SK-N-SH treated with all-trans-retinoic acid at 6 μM for 48 hours (cell line): ENCODE data around the gene ACADL.

Experiments
- ATAC-seq: fragments of 200-7000 bp; cut with Tn5 transposase; 3 replicates; pipeline ENCODE4 v1.9.1; 2020; ENCODE audit warnings: mild to moderate bottlenecking, moderate library complexity
- ARNTL ChIP-seq: fragments of 450-650 bp; formaldehyde crosslinking; IDR thresholded peaks from 2 replicates; pipeline ENCODE4 v1.5.0; 2020; ENCODE audit warnings: low read depth, mild to moderate bottlenecking, moderate library complexity, borderline replicate concordance
- BACH2 ChIP-seq: fragments of 250-450 bp; sonication (Bioruptor Pico); IDR thresholded peaks from 2 replicates; pipeline ENCODE4 v1.9.0; 2021; ENCODE audit warnings: mild to moderate bottlenecking, borderline replicate concordance
- CSDC2 ChIP-seq: fragments of 250-450 bp; sonication (Bioruptor Pico); IDR thresholded peaks from 2 replicates; pipeline ENCODE4 v1.5.0; 2020; ENCODE audit warnings: mild to moderate bottlenecking, moderate library complexity
- ESRRG ChIP-seq: fragments of 250-450 bp; sonication (Bioruptor Pico); IDR thresholded peaks from 2 replicates; pipeline ENCODE4 v1.6.1; 2021; ENCODE audit warnings: mild to moderate bottlenecking
- GLIS3 ChIP-seq: fragments of 250-450 bp; sonication (Bioruptor Pico); IDR thresholded peaks from 2 replicates; pipeline ENCODE4 v1.5.0; 2020; ENCODE audit warnings: mild to moderate bottlenecking, moderate library complexity
- ISL1 ChIP-seq: fragments of 250-450 bp; sonication (Bioruptor Pico); IDR thresholded peaks from 2 replicates; pipeline ENCODE4 v2.1.2; 2022; ENCODE audit warnings: mild to moderate bottlenecking, moderate library complexity
- OSR1 ChIP-seq: fragments of 250-450 bp; sonication (Bioruptor Pico); IDR thresholded peaks from 2 replicates; pipeline ENCODE4 v1.8.0; 2022; ENCODE audit warnings: moderate library complexity, mild to moderate bottlenecking, inconsistent platforms
- PPARA ChIP-seq: fragments of 250-450 bp; sonication (Bioruptor Pico); IDR thresholded peaks from 2 replicates; pipeline ENCODE4 v1.5.0; 2020; ENCODE audit warnings: mild to moderate bottlenecking, borderline replicate concordance
- RARB ChIP-seq: fragments of 250-450 bp; sonication (Bioruptor Pico); IDR thresholded peaks from 2 replicates; pipeline ENCODE4 v1.8.0; 2021; ENCODE audit warnings: mild to moderate bottlenecking, moderate library complexity
- SNAI2 ChIP-seq: fragments of 250-450 bp; sonication (Bioruptor Pico); IDR thresholded peaks from 2 replicates; pipeline ENCODE4 v1.5.0; 2020; ENCODE audit warnings: mild to moderate bottlenecking, moderate library complexity
- TCF4 ChIP-seq: fragments of 250-450 bp; sonication (Bioruptor Pico); IDR thresholded peaks from 2 replicates; pipeline ENCODE4 v1.8.0; 2021; ENCODE audit warnings: mild to moderate bottlenecking, moderate library complexity, borderline replicate concordance
- TOX ChIP-seq: fragments of 250-450 bp; sonication (Bioruptor Pico); IDR thresholded peaks from 2 replicates; pipeline ENCODE4 v1.8.0; 2021; ENCODE audit warnings: mild to moderate bottlenecking, moderate library complexity, borderline replicate concordance
- ZC3H10 ChIP-seq: fragments of 250-450 bp; sonication (Bioruptor Pico); IDR thresholded peaks from 2 replicates; pipeline ENCODE4 v1.5.1; 2021; ENCODE audit warnings: mild to moderate bottlenecking, moderate library complexity
- ZFP3 ChIP-seq: fragments of 250-450 bp; sonication (Bioruptor Pico); IDR thresholded peaks from 2 replicates; pipeline ENCODE4 v1.5.0; 2020; ENCODE audit warnings: mild to moderate bottlenecking, moderate library complexity
- ZFP30 ChIP-seq: fragments of 450-650 bp; formaldehyde crosslinking; IDR thresholded peaks from 2 replicates; pipeline ENCODE4 v1.5.0; 2022; ENCODE audit warnings: mild to moderate bottlenecking, moderate library complexity
- ZNF565 ChIP-seq: fragments of 450-650 bp; formaldehyde crosslinking; conservative IDR thresholded peaks from 2 replicates; pipeline ENCODE4 v1.5.0; 2020; ENCODE audit warnings: low read depth, mild to moderate bottlenecking, moderate library complexity
- ZNF70 ChIP-seq: fragments of 450-650 bp; formaldehyde crosslinking; IDR thresholded peaks from 2 replicates; pipeline ENCODE4 v1.5.0; 2020; ENCODE audit warnings: mild to moderate bottlenecking, moderate library complexity
- ZNF8 ChIP-seq: fragments of 450-650 bp; formaldehyde crosslinking; IDR thresholded peaks from 2 replicates; pipeline ENCODE4 v1.5.0; 2020; ENCODE audit warnings: mild to moderate bottlenecking, moderate library complexity
- TF ChIP-seq, protein P1 (sequence below): fragments of 250-450 bp; sonication (Bioruptor Pico); IDR thresholded peaks from 2 replicates; pipeline ENCODE4 v1.5.1; 2020; ENCODE audit warnings: low read depth, mild to moderate bottlenecking, moderate library complexity
- TF ChIP-seq, protein P2 (sequence below): fragments of 250-450 bp; sonication (Bioruptor Pico); IDR thresholded peaks from 2 replicates; pipeline ENCODE4 v1.8.0; 2021; ENCODE audit warnings: low read depth, mild to moderate bottlenecking, moderate library complexity, borderline replicate concordance
- TF ChIP-seq, protein P3 (sequence below): fragments of 250-450 bp; sonication (Bioruptor Pico); IDR thresholded peaks from 2 replicates; pipeline ENCODE4 v1.8.0; 2020; ENCODE audit warnings: mild to moderate bottlenecking, moderate library complexity, borderline replicate concordance
- TF ChIP-seq, protein P4 (sequence below): fragments of 250-450 bp; sonication (Bioruptor Pico); IDR thresholded peaks from 2 replicates; pipeline ENCODE4 v1.5.1; 2021; ENCODE audit warnings: mild to moderate bottlenecking, moderate library complexity
- TF ChIP-seq, protein P5 (sequence below): fragments of 250-450 bp; sonication (Bioruptor Pico); IDR thresholded peaks from 2 replicates; pipeline ENCODE4 v1.5.0; 2020; ENCODE audit warnings: mild to moderate bottlenecking, moderate library complexity

Gene ACADL

DNA sequence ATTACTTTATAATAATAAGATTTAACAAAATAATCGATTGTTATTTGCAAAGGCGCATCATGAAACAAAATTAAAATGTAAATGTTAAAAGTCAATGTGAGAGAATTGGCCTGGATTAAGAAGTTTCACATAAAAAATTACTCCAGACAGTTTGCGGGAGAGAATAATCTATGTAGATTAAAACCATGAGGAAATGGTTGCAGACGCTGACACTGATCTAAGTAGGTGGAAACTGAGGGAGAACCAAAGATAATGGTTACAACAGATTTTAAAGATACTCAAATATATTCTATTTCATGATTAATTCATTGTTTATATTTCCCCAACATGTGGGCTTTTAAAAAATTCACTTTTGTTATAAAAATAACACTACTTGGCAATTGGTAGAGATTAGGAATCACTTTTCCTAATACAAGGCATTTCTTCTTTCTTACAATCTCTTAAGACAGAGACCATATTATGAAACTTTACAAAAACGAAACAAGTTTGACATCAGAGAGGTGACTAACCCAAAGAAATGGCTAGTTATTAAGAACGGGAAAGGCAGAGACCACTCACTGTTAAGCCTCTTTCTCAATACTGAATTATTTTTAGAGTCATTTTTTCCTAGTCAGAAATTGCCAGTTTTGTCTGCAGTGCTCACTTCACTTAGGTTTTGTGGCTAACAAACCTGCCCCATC lies 55.6 kb downstream of the ACADL start:
- TF ChIP-seq OSR1 (CRISPR knock-in tag) (no peak), ZFP30 (CRISPR knock-in tag) (no peak), GLIS3 (CRISPR knock-in tag) (no peak), ZFP3 (CRISPR knock-in tag) (no peak), ZC3H10 (no peak), ZNF565 (CRISPR knock-in tag) (no peak), ISL1 (CRISPR knock-in tag) (no peak), ZNF70 (CRISPR knock-in tag) (no peak), PPARA (CRISPR knock-in tag) (no peak), SNAI2 (CRISPR knock-in tag) (no peak), CSDC2 (CRISPR knock-in tag) (no peak), TCF4 (CRISPR knock-in tag) (no peak)
- TF ChIP-seq, protein P1, sequence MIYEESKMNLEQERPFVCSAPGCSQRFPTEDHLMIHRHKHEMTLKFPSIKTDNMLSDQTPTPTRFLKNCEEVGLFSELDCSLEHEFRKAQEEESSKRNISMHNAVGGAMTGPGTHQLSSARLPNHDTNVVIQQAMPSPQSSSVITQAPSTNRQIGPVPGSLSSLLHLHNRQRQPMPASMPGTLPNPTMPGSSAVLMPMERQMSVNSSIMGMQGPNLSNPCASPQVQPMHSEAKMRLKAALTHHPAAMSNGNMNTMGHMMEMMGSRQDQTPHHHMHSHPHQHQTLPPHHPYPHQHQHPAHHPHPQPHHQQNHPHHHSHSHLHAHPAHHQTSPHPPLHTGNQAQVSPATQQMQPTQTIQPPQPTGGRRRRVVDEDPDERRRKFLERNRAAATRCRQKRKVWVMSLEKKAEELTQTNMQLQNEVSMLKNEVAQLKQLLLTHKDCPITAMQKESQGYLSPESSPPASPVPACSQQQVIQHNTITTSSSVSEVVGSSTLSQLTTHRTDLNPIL (CRISPR knock-in tag): no peak
- TF ChIP-seq, protein P2, sequence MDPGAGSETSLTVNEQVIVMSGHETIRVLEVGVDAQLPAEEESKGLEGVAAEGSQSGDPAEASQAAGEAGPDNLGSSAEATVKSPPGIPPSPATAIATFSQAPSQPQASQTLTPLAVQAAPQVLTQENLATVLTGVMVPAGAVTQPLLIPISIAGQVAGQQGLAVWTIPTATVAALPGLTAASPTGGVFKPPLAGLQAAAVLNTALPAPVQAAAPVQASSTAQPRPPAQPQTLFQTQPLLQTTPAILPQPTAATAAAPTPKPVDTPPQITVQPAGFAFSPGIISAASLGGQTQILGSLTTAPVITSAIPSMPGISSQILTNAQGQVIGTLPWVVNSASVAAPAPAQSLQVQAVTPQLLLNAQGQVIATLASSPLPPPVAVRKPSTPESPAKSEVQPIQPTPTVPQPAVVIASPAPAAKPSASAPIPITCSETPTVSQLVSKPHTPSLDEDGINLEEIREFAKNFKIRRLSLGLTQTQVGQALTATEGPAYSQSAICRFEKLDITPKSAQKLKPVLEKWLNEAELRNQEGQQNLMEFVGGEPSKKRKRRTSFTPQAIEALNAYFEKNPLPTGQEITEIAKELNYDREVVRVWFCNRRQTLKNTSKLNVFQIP (CRISPR knock-in tag): no peak
- ATAC-seq: peak; percentile 23

DNA sequence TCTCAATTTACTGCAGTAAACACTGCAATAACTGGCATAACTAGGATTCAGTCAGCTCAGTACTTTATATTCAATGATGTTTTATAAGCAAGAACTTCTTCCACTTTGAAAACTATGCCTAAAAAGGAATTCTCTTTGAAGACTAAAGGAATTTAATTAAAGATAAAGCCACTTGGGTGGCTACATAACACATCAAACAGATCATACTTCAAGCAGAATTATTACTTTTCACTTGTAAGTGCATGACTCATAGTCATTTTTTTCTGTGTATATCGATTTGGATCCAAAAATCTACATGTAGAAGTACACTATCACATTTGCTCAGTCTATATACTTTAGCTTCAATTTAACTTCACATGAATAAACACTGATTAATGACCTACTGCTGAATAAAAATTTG lies 58.0 kb downstream of the ACADL start:
- no peak for ATAC-seq
- TF ChIP-seq, protein P3, sequence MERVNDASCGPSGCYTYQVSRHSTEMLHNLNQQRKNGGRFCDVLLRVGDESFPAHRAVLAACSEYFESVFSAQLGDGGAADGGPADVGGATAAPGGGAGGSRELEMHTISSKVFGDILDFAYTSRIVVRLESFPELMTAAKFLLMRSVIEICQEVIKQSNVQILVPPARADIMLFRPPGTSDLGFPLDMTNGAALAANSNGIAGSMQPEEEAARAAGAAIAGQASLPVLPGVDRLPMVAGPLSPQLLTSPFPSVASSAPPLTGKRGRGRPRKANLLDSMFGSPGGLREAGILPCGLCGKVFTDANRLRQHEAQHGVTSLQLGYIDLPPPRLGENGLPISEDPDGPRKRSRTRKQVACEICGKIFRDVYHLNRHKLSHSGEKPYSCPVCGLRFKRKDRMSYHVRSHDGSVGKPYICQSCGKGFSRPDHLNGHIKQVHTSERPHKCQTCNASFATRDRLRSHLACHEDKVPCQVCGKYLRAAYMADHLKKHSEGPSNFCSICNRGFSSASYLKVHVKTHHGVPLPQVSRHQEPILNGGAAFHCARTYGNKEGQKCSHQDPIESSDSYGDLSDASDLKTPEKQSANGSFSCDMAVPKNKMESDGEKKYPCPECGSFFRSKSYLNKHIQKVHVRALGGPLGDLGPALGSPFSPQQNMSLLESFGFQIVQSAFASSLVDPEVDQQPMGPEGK (CRISPR knock-in tag): no peak
- no peak for TF ChIP-seq TOX
- no peak for TF ChIP-seq CSDC2 (CRISPR knock-in tag)
- no peak for TF ChIP-seq TCF4 (CRISPR knock-in tag)
- TF ChIP-seq ARNTL (CRISPR knock-in tag): no peak
- TF ChIP-seq ISL1 (CRISPR knock-in tag): peak; percentile 46; the same call in 1 of the 2 replicates

DNA sequence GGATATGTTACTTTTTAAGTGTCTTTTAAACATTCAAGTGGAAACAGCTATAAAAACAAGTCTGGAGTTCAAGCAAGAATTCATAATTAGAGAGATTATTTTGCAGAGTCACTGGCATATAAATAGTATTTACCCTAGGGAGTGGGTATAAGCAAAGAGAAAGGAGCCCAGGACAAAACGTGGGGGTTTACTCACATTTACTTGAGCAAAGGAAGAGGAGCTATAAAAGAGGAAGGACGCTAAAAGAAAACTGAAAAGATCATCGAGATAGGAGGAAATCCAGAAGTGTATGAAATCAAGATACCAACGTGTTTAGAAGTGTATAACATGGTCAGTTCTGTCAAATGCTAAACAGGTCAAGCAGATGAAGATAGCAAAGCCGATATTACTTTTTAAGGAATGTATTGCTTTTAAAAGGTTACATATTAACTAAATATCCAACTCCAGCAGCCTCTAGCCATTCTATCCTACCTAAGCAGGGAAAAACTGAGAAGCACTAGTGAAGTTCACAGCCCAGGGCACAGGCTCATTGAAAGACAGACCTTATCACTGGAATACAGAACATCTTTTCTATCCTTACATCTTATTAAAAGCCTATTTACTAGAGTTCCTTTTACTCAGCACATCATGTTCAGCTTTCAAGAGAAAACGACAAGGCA lies 62.7 kb downstream of the ACADL start:
- TF ChIP-seq, protein P2 (CRISPR knock-in tag): no peak
- TF ChIP-seq TOX (no peak), ESRRG (CRISPR knock-in tag) (no peak), ZC3H10 (no peak), ZNF8 (CRISPR knock-in tag) (no peak), BACH2 (CRISPR knock-in tag) (no peak), SNAI2 (CRISPR knock-in tag) (no peak), ZNF565 (CRISPR knock-in tag) (no peak), ISL1 (CRISPR knock-in tag) (no peak), ARNTL (CRISPR knock-in tag) (no peak)
- no peak; the same call in 2 of the 3 replicates for ATAC-seq

DNA sequence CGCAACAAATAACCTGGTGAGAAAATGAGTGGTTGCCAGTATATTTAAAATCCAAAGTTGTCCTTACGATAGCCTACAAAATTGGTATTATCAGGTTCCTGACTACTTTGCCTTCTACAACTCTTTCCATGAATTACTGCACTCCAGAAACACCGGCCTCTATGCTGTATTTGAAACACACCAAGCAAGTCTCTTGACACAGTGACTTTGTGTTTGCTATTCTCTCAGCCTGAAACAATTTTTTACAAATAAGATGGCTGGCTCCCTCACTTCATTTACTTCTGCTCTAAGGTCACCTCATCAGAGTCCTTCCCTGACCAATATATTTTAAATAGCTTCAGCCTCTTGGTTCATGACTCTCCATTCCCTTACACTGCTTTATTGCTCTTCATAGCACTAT lies 66.2 kb downstream of the ACADL start:
- no peak for ATAC-seq
- no peak for TF ChIP-seq OSR1 (CRISPR knock-in tag)
- TF ChIP-seq, protein P4, sequence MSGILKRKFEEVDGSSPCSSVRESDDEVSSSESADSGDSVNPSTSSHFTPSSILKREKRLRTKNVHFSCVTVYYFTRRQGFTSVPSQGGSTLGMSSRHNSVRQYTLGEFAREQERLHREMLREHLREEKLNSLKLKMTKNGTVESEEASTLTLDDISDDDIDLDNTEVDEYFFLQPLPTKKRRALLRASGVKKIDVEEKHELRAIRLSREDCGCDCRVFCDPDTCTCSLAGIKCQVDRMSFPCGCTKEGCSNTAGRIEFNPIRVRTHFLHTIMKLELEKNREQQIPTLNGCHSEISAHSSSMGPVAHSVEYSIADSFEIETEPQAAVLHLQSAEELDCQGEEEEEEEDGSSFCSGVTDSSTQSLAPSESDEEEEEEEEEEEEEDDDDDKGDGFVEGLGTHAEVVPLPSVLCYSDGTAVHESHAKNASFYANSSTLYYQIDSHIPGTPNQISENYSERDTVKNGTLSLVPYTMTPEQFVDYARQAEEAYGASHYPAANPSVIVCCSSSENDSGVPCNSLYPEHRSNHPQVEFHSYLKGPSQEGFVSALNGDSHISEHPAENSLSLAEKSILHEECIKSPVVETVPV (CRISPR knock-in tag): no peak
- TF ChIP-seq GLIS3 (CRISPR knock-in tag): no peak
- TF ChIP-seq CSDC2 (CRISPR knock-in tag): no peak
- no peak for TF ChIP-seq ISL1 (CRISPR knock-in tag)
- TF ChIP-seq ZC3H10: no peak
- no peak for TF ChIP-seq ZFP3 (CRISPR knock-in tag)
- TF ChIP-seq, protein P5, sequence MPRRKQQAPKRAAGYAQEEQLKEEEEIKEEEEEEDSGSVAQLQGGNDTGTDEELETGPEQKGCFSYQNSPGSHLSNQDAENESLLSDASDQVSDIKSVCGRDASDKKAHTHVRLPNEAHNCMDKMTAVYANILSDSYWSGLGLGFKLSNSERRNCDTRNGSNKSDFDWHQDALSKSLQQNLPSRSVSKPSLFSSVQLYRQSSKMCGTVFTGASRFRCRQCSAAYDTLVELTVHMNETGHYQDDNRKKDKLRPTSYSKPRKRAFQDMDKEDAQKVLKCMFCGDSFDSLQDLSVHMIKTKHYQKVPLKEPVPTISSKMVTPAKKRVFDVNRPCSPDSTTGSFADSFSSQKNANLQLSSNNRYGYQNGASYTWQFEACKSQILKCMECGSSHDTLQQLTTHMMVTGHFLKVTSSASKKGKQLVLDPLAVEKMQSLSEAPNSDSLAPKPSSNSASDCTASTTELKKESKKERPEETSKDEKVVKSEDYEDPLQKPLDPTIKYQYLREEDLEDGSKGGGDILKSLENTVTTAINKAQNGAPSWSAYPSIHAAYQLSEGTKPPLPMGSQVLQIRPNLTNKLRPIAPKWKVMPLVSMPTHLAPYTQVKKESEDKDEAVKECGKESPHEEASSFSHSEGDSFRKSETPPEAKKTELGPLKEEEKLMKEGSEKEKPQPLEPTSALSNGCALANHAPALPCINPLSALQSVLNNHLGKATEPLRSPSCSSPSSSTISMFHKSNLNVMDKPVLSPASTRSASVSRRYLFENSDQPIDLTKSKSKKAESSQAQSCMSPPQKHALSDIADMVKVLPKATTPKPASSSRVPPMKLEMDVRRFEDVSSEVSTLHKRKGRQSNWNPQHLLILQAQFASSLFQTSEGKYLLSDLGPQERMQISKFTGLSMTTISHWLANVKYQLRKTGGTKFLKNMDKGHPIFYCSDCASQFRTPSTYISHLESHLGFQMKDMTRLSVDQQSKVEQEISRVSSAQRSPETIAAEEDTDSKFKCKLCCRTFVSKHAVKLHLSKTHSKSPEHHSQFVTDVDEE (CRISPR knock-in tag): no peak
- TF ChIP-seq RARB (CRISPR knock-in tag): no peak
